ENCODE results near the gene C2CD3.
"Not testable (repeated sequence)": the region's sequence is repeated elsewhere in the genome, so short reads cannot be mapped to it uniquely, and the experiment has no call there.

C2CD3 gene

GRCh38 chr11:74066663-74067062 lies 104.1 kb downstream of the C2CD3 start:
- not testable (repeated sequence) for DNase-seq

GRCh38 chr11:74065534-74065933 lies 105.3 kb downstream of the C2CD3 start:
- DNase-seq = not testable (repeated sequence)

- not testable (repeated sequence) for DNase-seq
Measured at GRCh38 chr11:74063628-74064027, 107.2 kb downstream of the C2CD3 start.

- not testable (repeated sequence) for DNase-seq
Measured at GRCh38 chr11:74061599-74061998, 109.2 kb downstream of the C2CD3 start.

- no peak for DNase-seq
Measured at GRCh38 chr11:74057249-74058151, 113.3 kb downstream of the C2CD3 start.

GRCh38 chr11:74055938-74056337 lies 114.9 kb downstream of the C2CD3 start:
- no peak for DNase-seq

- DNase-seq = no peak
Measured at GRCh38 chr11:74050465-74050864, 120.3 kb downstream of the C2CD3 start.

- no peak for DNase-seq
Measured at GRCh38 chr11:74048993-74049392, 121.8 kb downstream of the C2CD3 start.

GRCh38 chr11:74044538-74044937 lies 126.3 kb downstream of the C2CD3 start:
- no peak for DNase-seq

- DNase-seq = no peak
Measured at GRCh38 chr11:74043450-74043849, 127.4 kb downstream of the C2CD3 start.

- DNase-seq = no peak
Measured at GRCh38 chr11:74037309-74037708, 133.5 kb downstream of the C2CD3 start.

- no peak for DNase-seq
Measured at GRCh38 chr11:74035264-74035663, 135.5 kb downstream of the C2CD3 start.

- DNase-seq = no peak
Measured at GRCh38 chr11:74033046-74033445, 137.8 kb downstream of the C2CD3 start.

- no peak for DNase-seq
Measured at GRCh38 chr11:74030723-74031676, 139.8 kb downstream of the C2CD3 start.

GRCh38 chr11:74025467-74026166 lies 145.2 kb downstream of the C2CD3 start:
- no peak for DNase-seq

GRCh38 chr11:74024261-74025029 lies 146.4 kb downstream of the C2CD3 start:
- DNase-seq = peak; percentile 67 to 80

GRCh38 chr11:74023276-74023675 lies 147.5 kb downstream of the C2CD3 start:
- DNase-seq = no peak

- no peak for DNase-seq
Measured at GRCh38 chr11:74022546-74022945, 148.3 kb downstream of the C2CD3 start.

GRCh38 chr11:74021998-74022397 lies 148.8 kb downstream of the C2CD3 start:
- no peak for DNase-seq

- no peak for DNase-seq
Measured at GRCh38 chr11:74020539-74020938, 150.3 kb downstream of the C2CD3 start.

- DNase-seq = peak; percentile 73 to 85
Measured at GRCh38 chr11:74019860-74020259, 150.9 kb downstream of the C2CD3 start.

All from activated CD4-positive, alpha-beta T cell treated with anti-CD3 and anti-CD28 coated beads, Interleukin-2, amount 50 U/mL, for 48 hours (primary cell).